AG04449 (cell line): ENCODE measurements around the gene KIF19.

ENCODE experiments used
- CTCF ChIA-PET: fragments of 350-600 bp; formaldehyde crosslinking; extraction: SDS; loops from one replicate; lab custom pipeline; 2021; ENCODE audit warnings: antibody characterized with exemption; lab: Yijun Ruan, JAX
- POLR2A ChIA-PET: fragments of 400-600, 350-600 bp; formaldehyde crosslinking; extraction: SDS; loops from one replicate; lab custom pipeline; 2020; ENCODE audit warnings: antibody characterized with exemption, inconsistent platforms; lab: Yijun Ruan, JAX
- DNase-seq: peaks from one replicate; pipeline ENCODE4 v3.0.0-alpha.2; 2010; ENCODE audit warnings: low read depth, low spot score
- H3K4me3 ChIP-seq: 2 replicates; pipeline ENCODE4 v1.5.1; 2011; ENCODE audit warnings: low read depth, mild to moderate bottlenecking, control low read depth, low read length
- TF ChIP-seq, protein P1 (sequence below): IDR thresholded peaks from one replicate; pipeline ENCODE4 v1.5.1; 2011; ENCODE audit warnings: mild to moderate bottlenecking, moderate library complexity, low read length, control low read depth, inconsistent platforms; ENCODE audit not compliant: insufficient read depth; ENCODE audit errors: missing control alignments

KIF19 gene

DNA sequence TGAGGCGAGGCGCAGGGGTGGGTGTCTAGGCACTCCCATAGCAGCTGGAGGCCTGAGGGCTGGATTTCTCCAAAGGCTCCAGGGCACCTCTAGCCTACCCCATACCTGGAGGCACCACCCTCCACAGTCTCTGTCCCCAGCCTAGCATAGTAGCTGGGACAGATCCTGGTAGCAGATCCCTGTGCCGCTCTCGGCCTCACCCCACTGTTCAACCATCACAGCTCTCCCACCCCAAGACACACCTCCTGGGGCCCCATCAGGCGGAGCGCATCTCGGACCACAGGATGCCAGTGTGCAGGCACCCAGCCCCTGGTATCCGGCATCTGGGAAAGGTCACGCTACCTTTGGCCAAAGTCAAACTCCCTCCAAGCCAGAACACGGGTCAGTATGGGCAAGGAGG is 28.5 kb downstream of the KIF19 start:
- DNase-seq: no peak
- no peak overlapping the region for H3K4me3 ChIP-seq
- CTCF ChIA-PET: interaction anchor here (1.2 to 1.3 kb wide), 2 partner anchors 14 to 58 kb away, joined by 3 to 4 read pairs; no protein-coding TSS in a partner anchor
- TF ChIP-seq, protein P1, sequence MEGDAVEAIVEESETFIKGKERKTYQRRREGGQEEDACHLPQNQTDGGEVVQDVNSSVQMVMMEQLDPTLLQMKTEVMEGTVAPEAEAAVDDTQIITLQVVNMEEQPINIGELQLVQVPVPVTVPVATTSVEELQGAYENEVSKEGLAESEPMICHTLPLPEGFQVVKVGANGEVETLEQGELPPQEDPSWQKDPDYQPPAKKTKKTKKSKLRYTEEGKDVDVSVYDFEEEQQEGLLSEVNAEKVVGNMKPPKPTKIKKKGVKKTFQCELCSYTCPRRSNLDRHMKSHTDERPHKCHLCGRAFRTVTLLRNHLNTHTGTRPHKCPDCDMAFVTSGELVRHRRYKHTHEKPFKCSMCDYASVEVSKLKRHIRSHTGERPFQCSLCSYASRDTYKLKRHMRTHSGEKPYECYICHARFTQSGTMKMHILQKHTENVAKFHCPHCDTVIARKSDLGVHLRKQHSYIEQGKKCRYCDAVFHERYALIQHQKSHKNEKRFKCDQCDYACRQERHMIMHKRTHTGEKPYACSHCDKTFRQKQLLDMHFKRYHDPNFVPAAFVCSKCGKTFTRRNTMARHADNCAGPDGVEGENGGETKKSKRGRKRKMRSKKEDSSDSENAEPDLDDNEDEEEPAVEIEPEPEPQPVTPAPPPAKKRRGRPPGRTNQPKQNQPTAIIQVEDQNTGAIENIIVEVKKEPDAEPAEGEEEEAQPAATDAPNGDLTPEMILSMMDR: no peak
- POLR2A ChIA-PET: no interaction called here

- POLR2A ChIA-PET: no interaction called here
- TF ChIP-seq, protein P1: no peak
- H3K4me3 ChIP-seq: no peak overlapping the region
- CTCF ChIA-PET: interaction anchor here (1.2 to 1.3 kb wide), 2 partner anchors 13 to 59 kb away, joined by 3 to 4 read pairs; no protein-coding TSS in a partner anchor
- no peak for DNase-seq
Observed at GRCh38 chr17:74355065-74355464, 29.0 kb downstream of the KIF19 start.

GRCh38 chr17:74356646-74357465 is 30.8 kb downstream of the KIF19 start:
- TF ChIP-seq, protein P1: no peak
- CTCF ChIA-PET: interaction anchor here (1.1 kb wide), 1 partner anchor 100 kb away, joined by 3 read pairs; no protein-coding TSS in a partner anchor
- H3K4me3 ChIP-seq: no peak overlapping the region
- DNase-seq: no peak
- POLR2A ChIA-PET: no interaction called here

GRCh38 chr17:74357466-74357809 is 31.4 kb downstream of the KIF19 start:
- TF ChIP-seq, protein P1: no peak
- DNase-seq: no peak
- ChIA-PET CTCF (interaction anchor here (0.9 to 1.1 kb wide), 2 partner anchors 10 to 100 kb away, joined by 3 to 5 read pairs; partner anchors contain the start of gene GPR142), POLR2A (no interaction called here)
- H3K4me3 ChIP-seq: no peak overlapping the region

- no peak for DNase-seq
- CTCF ChIA-PET: interaction anchor here (1.6 kb wide), 1 partner anchor 9 kb away, joined by 4 read pairs; no protein-coding TSS in a partner anchor
- no peak overlapping the region for H3K4me3 ChIP-seq
Observed at GRCh38 chr17:74358697-74359096, 32.7 kb downstream of the KIF19 start.

GRCh38 chr17:74359916-74360315 is 33.9 kb downstream of the KIF19 start:
- H3K4me3 ChIP-seq: no peak overlapping the region
- ChIA-PET CTCF (interaction anchor here (1.6 kb wide), 1 partner anchor 8 kb away, joined by 4 read pairs; no protein-coding TSS in a partner anchor), POLR2A (no interaction called here)
- no peak for DNase-seq
- TF ChIP-seq, protein P1: no peak

More at GRCh38 chr17:74358697-74359096, 32.7 kb downstream of the KIF19 start:
- POLR2A ChIA-PET: no interaction called here
- TF ChIP-seq, protein P1: no peak
